HG03060 (cell line): Measurements from ENCODE around the gene ZNF500.
"Not testable (repeated sequence)": the region's sequence is repeated elsewhere in the genome, so short reads cannot be mapped to it uniquely, and the experiment has no call there.

Experiments
- ATAC-seq: cut with Tn5 transposase; IDR thresholded peaks from one replicate; pipeline ENCODE4 v1.9.1; 2021; ENCODE audit warnings: low read depth, moderate number of reproducible peaks; ENCODE audit not compliant: unreplicated experiment

The ZNF500 gene

GRCh38 chr16:4796982-4797804 is 30.2 kb upstream of the ZNF500 start:
- no peak for ATAC-seq

DNA sequence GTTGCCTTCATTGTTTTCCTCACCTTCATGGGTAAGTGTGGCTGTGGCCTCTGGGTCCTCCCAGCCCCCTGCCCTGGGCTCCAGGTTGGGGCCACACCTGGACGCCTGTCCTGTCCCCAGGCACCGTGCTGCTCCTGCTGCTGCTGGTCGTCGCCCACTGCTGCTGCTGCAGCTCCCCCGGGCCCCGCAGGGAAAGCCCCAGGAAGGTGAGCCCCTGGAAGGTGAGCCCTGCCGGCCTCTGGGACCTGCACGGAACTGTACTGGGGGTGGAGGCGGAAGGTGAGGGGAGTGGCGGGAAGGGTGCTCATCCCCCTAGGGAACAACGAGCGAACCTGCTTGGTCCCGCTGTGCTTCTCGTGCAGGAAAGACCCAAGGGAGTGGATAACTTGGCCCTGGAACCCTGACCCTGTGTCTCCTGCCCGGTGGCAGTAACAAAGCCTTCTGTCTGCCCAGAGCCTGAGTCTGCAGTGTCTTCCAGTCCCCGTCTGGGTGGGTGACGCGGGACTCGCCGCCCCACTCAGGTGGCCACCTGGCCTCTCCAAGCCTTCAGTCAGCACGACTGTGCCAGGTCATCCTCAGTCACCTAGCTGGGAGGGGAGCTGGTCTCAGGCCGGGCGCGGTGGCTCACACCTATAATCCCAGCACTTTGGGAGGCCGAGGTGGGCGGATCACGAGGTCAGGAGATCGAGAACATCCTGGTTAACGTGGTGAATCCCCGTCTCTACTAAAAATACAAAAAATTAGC is 29.0 kb upstream of the ZNF500 start:
- no peak for ATAC-seq

GRCh38 chr16:4795181-4795827 is 28.3 kb upstream of the ZNF500 start, which contains the start of gene SMIM22:
Gene SMIM22, plus strand, starts transcription at chr16:4795369. Its CDS starts 366 bp downstream, at chr16:4795735.
- ATAC-seq = no peak

- no peak for ATAC-seq
Measured at GRCh38 chr16:4792951-4793513, 26.1 kb upstream of the ZNF500 start.

- no peak for ATAC-seq
Measured at GRCh38 chr16:4790871-4791270, 23.9 kb upstream of the ZNF500 start.

GRCh38 chr16:4790261-4790660 is 23.3 kb upstream of the ZNF500 start:
- no peak for ATAC-seq

DNA sequence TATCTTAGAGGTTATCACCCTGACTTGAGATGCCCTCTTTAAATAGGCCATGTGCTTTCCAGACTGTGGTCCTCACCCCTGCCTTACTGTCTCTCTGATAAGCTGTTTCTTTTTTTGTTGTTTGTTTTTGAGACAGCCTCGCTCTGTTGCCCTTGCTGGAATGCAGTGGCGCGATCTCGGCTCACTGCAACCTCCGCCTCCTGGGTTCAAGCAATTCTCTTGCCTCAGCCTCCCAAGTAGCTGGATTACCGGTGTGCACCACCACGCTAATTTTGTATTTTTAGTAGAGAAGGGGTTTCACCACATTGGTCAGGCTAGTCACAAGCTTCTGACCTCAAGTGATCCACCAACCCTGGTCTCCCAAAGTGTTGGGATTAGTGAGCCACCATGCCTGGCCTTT is 21.9 kb upstream of the ZNF500 start:
- ATAC-seq = no peak

- no peak for ATAC-seq
Measured at GRCh38 chr16:4788489-4788889, 21.5 kb upstream of the ZNF500 start.

- no peak for ATAC-seq
Measured at GRCh38 chr16:4787627-4788482, 20.9 kb upstream of the ZNF500 start, which contains the start of gene SEPTIN12. Gene SEPTIN12, minus strand, starts transcription at chr16:4788345. Its CDS starts 700 bp downstream, at chr16:4787645.

- ATAC-seq = no peak
Measured at GRCh38 chr16:4787068-4787467, 20.1 kb upstream of the ZNF500 start.

DNA sequence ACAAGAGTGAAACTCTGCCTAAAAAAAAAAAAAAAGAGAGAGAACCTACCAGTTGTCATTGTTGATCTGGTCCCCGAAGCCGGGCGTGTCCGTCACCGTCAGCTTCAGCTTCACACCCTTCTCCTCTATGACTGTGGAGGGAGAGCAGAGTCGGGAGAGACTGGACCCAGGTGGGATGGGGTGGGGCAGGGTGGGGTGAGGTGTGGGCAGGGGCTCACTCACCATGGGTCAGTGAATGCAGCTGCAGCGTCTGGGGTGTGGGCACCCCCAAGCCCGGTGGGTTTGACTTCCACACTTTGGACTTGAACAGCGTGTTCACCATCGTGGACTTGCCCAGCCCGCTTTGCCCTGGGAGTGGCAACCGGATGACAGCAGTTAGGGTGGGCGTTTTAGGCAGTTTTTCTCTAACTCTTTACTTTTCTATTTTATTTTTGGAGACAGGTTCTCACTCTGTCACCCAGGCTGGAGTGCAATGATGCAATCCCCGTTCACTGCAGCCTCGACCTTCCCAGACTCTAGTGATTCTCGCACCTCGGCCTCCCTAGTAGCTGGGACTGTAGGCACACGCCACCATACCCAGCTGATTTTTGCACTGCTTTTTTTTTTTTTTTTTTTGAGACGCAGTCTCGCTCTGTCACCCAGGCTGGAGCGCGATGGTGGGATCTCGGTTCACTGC is 18.9 kb upstream of the ZNF500 start:
- ATAC-seq = no peak

GRCh38 chr16:4784444-4784987 is 17.6 kb upstream of the ZNF500 start:
- not testable (repeated sequence) for ATAC-seq

GRCh38 chr16:4783951-4784336 is 17.0 kb upstream of the ZNF500 start:
- ATAC-seq = no peak

DNA sequence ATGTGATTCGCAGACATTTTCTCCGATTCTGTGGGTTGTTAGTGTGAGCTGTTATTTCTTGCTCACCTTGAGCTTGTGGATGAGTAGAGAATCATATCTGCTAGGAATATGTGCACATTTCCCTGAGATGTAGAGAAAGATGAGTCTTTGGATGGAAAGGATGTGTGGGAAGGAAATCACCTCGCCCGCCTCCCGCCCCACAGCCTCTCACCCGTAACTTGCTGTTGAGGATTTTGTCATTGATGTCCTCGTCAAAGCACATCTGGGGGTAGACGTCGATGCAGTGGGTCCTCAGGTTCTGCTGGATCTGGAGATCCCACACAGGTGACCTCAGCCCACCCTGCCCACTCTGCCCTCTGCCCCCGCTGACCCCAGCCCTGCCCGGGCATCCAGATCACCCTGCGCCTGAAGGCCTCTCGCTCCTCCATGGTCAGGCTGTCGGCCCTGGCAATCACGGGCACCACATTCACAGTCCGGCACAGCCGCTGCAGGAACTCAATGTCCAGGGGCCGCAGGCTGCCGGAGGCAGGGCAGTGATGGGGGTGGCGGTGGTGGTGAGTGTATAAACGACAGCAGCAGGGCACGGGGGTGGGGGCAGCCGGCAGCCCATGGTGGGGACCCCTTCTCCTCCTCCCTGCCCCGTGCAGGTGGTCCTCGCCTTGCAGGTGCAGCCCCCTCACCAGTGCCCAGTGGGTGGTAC is 16.4 kb upstream of the ZNF500 start:
- ATAC-seq = no peak

GRCh38 chr16:4780235-4780634 is 13.3 kb upstream of the ZNF500 start:
- no peak for ATAC-seq

DNA sequence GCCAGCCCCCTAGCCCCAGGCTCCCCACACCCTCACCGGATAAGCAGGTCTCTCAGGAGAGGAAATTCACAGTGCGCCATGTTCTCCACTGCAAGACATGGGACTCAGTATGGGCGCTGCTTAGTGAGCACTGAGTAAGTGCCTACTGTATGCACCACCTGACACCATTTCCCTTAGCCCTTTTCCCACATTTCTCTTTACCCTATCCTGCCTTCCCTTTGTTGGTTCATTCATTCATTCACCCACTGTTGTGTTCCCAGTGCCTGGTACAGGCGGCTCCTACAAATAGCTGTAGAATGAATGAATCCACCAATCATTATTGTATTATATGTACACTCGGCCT is 11.1 kb upstream of the ZNF500 start:
- no peak for ATAC-seq

DNA sequence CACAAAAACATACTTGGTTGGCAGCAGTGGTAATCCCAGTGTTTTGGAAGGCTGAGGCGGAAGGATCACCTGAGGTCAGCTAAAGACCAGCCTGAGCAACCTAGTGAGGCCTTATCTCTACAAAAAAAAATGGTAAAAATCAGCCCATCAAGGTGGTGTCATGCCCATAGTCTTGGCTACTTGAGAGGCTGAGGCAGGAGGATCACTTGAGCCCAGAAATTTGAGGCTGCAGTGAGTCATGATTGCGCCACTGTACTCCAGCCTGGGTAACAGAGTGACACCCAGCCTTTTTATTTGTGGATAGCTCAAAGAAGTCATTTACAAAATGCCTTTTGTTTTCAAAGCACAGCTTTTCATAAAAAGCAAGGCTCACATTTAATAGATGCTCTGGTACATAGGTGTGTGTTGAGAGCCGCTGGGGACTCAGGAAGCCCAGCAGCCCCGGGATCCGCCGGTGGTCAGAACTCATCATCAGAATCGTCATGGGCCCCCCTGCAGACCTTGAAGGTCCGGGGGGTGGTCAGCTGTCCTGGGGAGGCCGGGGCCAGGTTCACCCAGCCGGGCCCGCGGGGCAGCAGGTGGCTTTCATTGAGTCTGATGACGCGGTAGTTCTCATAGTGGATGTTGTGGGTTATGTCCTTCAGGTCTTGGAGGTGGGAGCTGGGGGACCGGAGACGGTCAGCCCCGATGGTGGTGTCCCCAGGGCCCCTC is 10.5 kb upstream of the ZNF500 start:
- ATAC-seq = no peak

DNA sequence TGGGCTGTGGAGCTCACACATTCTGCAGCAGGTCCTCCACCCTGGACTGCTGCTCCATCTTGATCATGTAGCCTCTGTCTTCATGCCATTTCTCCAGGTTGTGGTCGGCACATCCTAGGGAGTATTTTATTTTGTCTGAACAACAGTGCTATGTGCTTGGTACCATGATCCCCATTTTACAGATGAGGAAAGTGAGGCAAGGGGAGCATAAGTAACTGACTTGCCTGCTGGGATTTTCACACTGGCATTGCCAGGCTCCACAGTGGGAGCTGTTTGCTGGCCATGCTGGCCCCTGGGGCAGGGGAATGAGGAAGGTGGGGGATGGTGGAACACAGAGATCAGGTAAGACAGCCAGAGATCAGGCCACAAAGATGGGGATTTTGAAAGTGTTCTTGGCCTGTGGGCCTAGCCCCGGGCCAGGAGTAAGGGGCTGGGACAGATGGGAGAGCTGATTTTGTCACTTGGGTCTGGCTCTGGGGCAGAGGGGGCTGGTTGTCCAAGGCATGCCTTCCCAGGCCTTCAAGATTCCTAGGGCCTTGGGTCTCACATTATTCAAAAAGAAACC is 9.3 kb upstream of the ZNF500 start:
- ATAC-seq = no peak
